HG02973 (cell line): ENCODE measurements around the gene VGLL2.
"Not testable (repeated sequence)": the region's sequence is repeated elsewhere in the genome, so short reads cannot be mapped to it uniquely, and the experiment has no call there.

ENCODE experiments used
- ATAC-seq: cut with Tn5 transposase; IDR thresholded peaks from one replicate; pipeline ENCODE4 v1.9.1; 2021; ENCODE audit warnings: moderate library complexity; ENCODE audit not compliant: unreplicated experiment

The VGLL2 gene

GRCh38 chr6:117265410-117266256 lies at the start of gene VGLL2:
Gene VGLL2, plus strand, starts transcription at chr6:117265558. Its CDS starts 206 bp downstream, at chr6:117265764.
- no peak for ATAC-seq

DNA sequence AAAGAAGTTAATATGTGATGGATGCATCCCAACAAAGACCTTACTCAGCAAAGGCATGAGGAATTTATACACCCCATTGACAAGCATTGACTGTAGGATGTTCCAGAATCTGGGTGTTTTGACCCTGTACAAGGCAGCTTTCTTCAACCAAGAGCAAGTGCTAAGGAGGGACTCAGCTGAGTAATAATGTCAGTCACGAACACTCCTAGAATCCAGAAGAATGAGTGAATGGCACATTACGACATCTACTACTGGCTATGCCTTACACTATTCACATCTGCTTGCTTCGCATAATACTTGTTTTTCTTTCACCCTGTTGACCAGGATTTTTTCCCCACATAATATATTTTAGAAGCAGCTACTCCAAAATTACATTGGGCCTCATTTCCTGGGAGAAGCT lies 42.5 kb upstream of the VGLL2 start:
- ATAC-seq, result no peak

DNA sequence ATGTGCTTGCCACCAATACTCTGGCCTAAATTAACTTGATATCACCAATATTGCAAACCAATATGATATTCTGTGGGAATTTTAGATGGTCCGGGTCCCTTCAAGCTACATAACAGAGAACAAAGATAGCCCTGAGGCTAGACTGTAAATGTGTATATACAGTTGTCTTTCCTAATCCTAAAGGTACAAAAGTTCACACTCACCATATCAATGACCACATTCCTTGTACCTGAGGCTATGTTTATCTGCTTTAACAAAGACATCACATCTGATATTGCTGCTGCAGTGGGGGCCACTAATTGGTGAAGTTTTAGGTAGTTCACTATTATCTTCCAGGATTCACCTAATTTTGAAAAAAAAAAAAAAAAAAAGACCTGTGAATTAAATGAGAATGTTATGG lies 38.6 kb upstream of the VGLL2 start:
- ATAC-seq, result no peak

DNA sequence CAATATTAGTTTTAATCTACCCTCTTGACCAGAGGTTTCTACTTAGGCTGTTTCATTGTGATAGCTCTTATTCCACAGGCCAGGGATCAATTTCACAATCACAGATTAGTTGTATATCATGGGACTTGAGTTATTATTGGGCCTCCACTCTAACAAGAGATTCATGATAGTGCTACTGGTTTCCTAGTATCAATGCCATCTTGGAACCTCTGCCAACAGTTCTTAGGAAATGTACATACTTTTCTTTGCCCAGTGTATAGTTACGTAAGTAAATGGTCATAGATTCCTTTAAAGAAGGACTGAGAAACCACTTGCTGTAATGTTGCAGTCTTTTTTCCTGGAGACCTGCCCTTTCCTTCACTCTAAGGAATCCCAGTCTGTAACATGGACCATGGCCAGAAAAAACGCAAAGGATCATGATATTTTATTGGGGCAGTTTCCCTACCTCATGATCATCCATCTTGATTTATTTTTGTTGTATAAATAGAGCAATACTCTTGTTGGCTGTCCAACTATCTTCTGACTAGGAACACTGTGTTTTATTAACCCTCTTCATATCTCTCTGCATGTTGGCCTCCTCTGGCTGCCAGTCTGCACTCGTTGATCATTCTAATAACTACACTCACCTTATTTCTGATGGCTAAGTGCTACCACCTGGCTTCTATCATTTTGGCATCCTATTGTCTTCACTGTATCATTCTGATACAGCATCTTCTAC lies 38.0 kb upstream of the VGLL2 start:
- ATAC-seq, result no peak

DNA sequence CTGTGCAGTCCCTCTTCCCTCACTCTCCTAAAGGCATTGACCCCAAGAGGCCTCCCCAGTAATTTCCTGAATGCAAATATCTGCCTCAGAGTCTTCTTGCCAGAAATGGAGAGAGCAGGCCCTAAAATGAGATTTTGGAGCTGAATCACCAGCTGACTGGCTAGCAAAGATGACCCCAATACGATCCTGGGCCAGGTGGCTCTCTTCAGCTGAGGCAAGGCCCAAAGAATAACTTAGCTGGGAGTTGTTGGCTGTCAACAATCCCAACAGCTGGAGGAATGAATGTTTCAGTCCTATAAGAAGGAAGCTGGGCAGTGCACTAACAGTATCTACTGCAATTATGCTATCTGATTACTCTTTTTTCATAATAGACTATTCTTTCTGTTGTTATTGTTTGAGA lies 37.2 kb upstream of the VGLL2 start:
- ATAC-seq, result no peak

DNA sequence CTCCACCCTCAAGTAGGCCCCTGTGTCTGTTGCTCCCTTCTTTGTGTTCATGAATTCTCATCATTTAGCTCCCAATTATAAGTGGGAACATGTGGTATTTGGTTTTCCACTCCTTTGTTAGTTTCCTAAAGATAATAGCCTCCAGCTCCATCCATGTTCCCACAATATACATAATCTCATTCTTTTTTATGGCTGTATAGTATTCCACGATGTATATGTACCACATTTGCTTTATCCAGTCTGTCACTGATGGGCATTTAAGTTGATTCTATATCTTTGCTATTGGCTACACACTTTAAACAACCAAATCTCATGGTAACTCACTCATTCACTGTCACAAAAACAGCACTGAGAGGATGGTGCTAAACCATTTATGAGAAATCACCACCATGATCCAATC lies 35.5 kb upstream of the VGLL2 start:
- ATAC-seq, result no peak

DNA sequence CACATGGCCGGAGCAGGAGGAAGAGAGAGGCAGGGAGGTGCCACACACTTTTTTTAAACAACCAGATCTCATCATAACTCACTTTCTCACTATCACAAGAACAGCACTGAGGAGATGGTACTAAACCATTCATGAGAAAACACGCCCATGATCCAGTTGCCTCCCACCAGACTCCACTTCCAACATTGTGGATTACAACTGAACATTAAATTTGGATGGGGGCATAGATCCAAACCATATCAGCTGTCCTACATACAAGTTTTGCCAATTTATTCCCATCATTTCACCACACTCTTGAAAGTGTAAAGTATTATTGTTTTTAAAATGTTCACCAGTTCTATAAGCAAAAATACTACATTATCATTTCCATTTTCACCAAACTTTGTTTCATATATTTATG lies 33.9 kb upstream of the VGLL2 start:
- no peak for ATAC-seq

DNA sequence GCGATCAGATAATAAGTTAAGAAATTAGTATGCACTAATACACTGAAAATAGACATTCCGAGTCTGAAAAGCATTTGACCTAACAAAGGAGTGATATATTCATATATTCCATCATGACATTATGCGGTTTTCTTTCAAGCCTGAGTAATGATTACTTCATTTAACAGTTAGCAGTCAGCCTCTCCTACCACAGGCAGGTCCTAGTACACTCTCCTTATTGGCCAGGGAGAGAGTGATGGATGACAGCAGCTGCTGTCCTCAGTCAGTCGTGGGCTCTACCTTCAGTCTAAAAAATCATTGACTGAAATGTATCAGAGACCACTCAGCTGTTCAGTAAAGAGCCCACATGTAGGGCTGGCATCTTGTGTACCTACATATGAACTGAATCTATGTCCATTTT lies 33.2 kb upstream of the VGLL2 start:
- no peak for ATAC-seq

- no peak for ATAC-seq
These were observed 32.2 kb upstream of the VGLL2 start for GRCh38 chr6:117233145-117233544.

GRCh38 chr6:117237561-117237960 lies 27.8 kb upstream of the VGLL2 start:
- ATAC-seq, result no peak

DNA sequence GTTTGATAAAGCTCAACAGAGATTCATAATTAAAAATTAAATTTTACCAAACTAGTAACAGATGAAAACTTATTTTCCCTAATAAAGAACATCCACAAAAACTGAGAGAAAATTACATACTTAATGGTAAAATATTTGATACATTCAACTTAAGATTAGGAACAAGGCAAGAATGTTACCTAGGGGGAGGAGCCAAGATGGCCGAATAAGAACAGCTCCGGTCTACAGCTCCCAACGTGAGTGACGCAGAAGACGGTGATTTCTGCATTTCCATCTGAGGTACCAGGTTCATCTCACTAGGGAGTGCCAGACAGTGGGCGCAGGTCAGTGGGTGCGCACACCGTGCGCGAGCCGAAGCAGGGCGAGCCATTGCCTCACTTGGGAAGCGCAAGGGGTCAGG lies 20.8 kb upstream of the VGLL2 start:
- ATAC-seq, result not testable (repeated sequence)

DNA sequence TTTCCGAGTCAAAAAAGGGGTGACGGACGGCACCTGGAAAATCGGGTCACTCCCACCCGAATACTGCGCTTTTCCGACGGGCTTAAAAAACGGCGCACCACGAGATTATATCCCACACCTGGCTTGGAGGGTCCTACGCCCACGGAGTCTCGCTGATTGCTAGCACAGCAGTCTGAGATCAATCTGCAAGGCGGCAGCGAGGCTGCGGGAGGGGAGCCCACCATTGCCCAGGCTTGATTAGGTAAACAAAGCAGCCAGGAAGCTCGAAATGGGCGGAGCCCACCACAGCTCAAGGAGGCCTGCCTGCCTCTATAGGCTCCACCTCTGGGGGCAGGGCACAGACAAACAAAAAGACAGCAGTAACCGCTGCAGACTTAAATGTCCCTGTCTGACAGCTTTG lies 20.4 kb upstream of the VGLL2 start:
- not testable (repeated sequence) for ATAC-seq

DNA sequence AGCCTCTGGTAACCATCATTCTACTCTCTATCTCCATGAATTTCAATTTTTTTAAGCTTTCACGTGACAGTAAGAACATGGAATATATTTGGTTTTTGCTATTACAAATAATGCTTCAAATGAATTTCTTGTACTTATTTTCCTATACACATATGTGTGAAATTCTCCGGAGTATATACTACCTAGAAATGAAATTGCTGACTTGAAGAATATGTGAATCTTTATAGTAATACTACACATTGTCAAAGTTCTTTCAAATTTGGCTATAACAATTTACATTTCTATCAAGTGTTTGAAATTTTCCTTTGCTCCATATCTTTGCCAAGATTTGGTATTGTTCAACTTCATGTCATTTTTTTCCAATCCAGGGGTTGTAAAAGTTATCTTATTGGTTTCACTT lies 11.6 kb upstream of the VGLL2 start:
- ATAC-seq, result no peak

DNA sequence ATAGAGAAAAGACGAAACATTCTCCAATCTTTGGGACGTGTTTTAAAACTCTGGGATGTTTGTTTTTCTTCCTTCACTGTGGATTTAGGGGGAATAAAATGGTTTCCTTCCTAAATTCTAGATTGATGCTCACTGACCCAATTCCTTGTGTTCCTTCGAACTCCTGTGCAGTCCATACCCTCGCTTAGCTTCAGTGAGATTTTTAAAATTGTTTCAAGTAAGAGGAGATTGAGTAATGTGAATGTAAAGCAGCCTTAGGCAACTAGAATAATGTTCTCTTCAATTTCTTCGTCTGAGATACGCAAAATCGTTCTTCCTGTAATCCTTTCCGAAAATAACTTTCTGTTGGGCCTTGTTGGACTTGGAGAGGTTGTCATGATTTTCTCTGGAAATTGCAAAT lies 2.6 kb upstream of the VGLL2 start:
- no peak for ATAC-seq

DNA sequence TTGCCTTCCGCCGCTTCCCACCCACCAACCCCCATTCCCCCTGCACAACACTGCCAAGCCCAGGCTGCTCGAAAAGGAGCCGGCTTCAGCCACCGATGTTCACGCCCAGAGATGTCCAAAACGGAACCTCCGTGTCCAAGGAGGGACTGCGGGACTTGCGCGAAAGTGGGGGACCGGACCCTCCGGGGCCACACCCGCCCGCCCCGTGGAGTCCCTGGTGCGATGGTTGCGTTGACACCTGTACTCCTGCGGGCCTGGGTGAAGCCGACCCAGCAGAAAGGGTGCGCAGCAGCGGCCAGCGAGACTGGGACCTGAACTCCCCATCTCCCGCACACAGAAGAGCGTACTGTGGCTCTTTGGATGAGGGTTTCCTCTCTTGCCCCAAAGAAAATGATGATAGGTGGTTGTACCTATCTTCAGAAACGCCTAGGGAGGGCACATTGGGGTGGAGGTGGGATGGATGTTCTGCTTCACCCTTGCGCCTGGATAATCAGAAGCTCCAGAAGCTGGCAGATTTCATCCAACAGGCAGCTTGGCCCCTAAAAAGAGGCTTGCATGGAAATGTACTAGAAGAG lies 1.9 kb upstream of the VGLL2 start:
- no peak for ATAC-seq

GRCh38 chr6:117264369-117264691 lies 1.0 kb upstream of the VGLL2 start:
- no peak for ATAC-seq

DNA sequence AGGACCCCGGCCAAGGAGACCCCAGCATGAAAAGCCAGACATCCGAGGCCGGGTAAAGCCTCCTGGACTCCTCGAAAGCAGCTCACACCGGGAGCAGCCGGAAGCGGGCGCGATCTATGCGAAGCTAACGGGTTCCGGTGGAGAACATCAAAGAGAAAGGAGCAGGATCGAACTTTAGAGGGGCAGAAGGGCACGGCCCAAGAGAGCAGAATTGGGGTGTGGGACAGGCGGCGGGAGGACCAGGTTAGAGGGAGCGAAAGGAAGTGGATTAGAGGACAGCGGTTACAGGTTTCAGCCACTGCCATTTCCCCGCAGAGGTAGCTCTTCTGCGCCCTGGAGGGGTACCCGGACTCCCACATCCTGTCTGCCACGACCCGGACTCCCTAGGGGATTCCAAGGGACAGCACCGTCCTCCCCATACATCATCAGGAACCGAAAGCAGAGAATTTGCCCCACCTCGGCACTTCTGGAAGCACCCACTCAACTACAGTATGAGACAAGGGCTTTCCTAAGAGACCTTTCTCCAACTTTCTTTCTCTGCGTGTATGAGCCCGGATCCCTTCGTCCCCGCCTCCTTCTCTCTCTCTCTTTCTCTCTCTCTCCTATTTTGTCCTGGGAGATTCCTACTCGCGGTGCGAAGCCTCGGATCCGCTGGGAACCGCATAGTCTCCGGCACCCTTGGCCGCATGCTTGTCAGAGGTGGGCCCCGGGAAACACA lies 507 bp upstream of the VGLL2 start:
- no peak for ATAC-seq

- ATAC-seq, result no peak
These were observed 1.1 kb downstream of the VGLL2 start for GRCh38 chr6:117266257-117267053.

DNA sequence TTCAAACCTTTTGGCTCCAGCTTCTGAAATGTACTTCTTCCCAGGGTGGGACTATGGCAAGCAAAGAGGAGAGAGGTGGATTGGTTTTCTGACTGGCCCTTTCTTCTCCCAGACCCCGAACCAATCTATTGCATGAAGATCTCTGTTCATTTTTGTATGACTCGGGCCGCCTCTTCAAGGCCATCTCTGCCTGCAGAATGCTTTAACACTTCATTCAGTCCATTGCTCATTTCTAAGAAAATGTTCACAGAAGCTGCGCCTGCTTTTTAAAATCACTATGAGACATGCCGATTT lies 1.6 kb downstream of the VGLL2 start:
- ATAC-seq, result no peak

DNA sequence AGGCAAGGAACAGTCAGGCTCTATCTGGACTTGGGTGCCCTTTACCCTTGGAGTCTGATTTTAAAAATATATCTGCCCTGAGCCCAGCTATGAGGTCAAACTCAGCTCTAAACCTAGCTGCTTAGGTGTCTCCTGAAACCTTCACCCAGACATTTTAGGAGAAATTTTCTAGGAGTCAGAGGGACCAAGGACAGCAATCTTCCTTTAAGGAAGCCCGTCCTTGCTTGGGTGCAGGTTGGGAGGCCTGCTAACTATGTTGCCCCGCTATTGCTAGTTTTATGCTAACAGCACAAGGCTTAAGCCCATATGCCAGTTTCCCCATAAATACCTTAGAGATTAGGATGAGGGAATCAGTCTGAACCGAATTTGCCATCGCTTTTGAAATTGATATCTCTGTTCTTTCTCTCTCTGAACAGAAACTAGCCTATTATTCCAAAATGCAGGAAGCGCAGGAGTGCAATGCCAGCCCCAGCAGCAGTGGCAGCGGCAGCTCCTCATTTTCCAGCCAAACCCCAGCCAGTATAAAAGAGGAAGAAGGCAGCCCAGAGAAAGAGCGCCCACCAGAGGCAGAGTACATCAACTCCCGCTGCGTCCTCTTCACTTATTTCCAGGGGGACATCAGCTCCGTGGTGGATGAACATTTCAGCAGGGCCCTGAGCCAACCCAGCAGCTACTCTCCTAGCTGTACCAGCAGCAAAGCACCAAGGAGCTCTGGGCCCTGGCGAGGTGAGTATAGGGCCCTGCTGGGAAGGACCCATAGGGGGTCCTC lies 2.6 kb downstream of the VGLL2 start:
- no peak for ATAC-seq
